DMS79 (cell line): ENCODE results near the gene OSMR.

ENCODE experiments used
- DNase-seq: peaks from one replicate; lab custom pipeline; 2025; lab: John Stamatoyannopoulos, UW

OSMR gene

DNA sequence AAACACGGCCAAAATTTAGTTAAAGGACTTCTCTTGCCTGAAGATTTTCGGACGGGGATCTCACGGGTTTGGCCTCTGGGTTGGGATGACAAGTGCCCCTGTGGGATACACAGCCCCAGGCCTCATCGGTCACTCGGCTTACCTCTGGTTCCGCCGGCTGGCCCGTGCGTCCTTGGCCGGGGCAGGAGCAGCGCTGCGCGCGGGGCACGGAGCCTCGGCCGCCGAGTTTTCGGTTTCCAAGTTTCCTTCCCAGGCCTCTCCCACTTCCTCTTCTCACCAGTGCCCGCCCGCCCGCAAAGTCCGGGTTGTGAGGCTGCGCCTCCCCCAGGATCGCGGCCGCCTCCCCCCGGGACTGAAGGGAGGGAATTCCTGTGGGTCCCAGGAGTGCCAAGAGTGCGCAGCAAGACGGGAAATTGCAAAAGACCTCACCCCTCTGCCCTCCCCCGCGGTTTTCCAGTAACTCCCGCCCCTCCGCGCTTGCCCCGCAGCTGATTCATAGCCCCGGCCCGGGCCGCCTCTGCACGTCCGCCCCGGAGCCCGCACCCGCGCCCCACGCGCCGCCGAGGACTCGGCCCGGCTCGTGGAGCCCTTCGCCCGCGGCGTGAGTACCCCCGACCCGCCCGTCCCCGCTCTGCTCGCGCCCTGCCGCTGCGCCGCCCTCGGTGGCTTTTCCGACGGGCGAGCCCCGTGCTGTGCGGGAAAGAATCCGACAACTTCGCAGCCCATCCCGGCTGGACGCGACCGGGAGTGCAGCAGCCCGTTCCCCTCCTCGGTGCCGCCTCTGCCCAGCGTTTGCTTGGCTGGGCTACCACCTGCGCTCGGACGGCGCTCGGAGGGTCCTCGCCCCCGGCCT lies at the start of gene OSMR:
Gene OSMR (plus strand): TSS at position 487 of the 853 bp plus-strand sequence. CDS start 23,033 bp downstream, outside the sequence.
- no peak for DNase-seq

DNA sequence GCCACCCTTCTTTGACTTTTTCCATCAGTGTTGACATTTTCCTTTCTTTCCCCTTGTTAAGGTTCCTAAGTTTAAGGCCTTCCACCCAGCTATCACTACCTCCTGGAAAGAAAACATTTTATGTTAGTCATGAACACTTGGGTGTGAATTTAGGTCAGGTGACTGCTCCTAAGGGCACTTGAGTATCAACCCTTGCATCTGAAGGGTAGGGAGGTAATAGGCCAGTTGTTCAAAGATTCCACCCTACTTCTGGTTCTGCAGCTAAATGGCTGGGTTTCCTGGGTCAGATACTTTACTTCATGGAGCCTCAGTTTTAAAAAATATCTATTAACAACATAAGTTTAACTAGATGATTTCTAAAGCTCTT lies 49.1 kb upstream of the OSMR start:
- no peak for DNase-seq

DNA sequence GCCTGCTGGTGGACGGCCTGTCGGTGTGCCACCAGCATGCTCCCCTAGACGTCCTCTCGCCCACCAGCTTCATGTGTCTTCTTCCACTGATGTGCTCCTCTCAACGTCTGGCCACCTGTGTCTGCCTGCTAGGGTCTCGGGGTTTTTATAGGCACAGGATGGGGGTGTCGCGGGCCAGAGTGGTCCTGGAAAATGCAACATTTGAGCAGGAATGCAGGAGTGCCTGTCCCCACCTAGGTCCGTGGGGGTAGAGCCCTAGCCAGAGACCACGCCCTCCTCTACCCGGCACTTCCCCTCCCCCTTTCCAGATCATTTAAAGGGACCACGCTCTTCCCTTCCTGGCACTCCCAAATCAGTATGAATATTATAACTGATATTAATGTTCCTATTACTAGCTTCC lies 48.0 kb upstream of the OSMR start:
- DNase-seq: no peak

DNA sequence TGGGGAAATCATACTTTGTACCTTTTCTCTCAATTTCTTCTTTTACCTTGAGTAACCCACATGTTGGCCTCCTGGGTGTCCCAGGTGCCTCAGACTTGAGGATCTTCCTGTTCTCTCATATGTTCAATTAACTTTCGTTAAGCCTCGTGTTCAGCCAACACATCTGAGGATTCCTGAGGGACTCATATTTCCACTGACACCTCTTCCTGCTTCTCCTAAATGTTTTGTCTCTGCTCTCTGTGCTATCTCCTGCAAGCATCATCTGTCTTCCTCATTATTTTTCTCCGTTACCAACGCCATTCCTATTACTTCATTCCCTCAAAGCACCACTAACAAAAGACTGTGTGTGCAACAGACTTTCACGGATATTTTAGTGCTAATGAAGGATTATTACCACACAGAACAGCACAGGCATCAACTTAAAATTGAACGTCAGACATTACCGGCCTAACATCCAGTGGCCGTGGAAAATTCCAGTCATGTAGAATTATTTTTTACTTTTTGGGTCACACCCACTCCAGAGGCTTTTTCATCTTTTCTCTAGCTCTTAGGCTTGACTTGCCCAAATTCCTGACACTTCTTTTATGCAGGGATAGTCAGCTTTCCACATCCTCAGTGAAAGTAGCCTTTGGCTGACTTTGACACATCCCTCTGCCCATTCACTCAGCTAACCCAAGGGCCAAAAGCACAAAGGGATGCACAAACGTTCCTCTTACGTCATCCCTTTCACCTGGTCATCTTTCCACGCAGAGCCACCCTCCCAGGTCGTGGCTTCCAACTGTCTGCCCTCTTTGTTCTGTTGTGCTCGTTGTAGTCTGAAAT lies 46.0 kb upstream of the OSMR start:
- DNase-seq: no peak

DNA sequence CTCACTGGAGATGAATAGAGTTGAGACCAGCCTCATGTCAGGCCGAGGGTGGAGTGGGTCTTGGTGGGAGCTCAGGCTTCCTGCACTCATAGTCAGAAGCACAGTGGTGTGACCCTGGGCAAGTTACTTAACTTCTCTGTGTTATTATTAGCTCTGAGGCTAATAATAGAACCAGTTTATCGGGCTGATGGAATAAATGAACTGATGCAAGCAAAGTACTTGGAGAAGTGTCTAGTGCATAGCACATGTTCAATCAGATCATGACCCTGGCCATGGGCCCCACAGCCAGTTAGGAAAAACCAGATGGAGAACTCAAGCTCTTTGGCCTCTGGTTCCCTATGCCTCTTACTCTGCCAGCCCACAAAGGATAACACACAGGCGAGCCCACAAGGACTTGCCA lies 45.3 kb upstream of the OSMR start:
- no peak for DNase-seq

DNA sequence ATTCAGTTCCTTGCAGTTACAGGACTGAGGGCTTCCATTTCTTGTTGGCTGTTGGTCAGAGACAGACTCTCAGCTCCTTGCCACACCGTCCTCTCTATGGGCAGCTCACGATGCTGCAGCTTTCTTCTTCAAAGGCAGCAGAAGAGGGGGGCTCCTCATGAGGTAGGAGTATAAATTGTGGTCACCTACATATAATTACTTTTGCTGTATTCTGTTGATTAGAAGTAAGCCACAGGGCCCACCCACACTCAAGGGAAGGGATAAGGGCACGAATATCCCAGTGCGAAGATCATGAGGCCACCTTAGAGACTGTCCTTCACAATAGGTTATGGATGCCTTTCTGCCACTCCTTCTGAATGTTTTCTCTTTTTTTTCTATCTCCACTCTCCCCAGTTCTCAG lies 43.7 kb upstream of the OSMR start:
- DNase-seq: no peak

DNA sequence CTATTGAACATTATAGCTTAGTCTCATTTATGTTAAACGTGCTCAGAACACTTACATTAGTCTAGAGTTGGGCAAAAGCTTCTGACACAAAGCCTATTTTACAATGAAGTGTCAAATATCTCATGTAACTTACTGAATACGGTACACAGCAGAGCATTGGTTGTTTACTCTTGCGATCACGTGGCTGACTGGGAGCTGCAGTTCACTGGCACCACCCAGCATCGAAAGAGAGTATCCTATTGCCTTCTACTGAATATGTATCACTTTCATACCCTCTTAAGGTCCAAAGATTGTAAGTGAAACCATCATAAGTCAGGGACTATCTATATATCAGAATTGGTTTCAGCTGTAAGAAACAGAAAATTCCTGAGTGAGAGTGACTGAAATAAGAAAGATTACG lies 42.6 kb upstream of the OSMR start:
- DNase-seq: no peak

DNA sequence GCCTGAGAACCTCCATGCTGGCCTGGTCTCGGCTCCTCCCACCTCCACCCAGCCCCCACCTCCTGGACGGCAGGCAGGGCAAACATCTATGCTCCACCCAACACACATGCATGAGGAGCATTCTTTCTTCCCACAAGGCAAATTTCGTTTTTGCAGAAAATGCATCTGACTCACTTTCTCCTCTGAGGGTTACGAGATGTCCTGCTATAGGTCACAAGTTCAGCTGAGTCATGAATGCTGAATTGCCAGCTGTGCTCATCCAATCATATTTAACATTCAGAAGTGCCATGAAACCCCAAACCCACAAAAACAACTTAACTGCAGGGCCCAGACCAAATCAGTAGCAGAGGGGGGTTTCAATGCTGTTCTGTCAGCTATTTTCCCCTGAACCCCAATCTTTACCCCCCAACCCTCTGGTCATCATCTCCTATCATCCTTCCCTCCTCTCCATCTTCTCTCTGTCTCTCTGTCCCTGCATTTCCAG lies 39.0 kb upstream of the OSMR start:
- no peak for DNase-seq

DNA sequence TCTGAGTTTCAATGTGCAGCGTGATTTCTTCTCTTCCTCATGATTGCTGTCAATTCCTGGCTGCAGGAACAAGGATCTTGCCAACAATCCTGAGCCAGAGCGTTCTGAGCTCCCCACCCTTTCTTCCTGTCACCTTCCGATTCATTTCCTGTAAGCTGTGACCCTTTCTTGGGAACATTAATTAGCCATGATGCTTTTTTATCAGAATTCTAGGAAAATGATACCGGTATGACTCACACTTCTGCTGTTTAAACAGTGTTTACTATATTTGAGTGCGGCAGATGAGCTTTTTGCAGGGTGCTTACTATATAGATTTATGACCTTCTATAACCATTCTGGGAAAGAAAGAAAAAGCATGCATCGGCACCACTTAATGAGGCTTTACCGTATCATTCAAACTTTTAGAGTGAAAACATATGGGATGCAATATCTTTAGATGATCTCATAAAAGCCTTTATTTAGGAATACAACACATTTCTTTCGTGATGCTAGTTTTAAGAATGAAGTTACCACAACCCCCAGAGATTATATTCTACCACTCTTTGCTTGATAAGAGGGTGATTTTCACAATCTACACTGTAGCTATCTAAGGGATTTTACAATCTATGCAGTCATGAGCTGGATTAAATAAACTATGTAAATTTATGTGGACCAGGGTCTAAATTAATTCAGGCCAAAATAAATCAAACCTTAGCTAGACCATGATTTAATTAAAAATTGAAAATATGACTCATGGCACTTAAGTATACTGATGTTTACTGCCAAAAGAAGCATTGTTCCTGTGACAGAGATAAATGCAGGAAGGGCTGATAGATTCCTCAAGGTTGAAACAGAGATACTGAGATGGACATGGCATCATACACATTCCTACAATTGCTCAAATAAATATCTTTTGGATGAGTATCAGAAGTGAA lies 38.0 kb upstream of the OSMR start:
- DNase-seq: no peak

DNA sequence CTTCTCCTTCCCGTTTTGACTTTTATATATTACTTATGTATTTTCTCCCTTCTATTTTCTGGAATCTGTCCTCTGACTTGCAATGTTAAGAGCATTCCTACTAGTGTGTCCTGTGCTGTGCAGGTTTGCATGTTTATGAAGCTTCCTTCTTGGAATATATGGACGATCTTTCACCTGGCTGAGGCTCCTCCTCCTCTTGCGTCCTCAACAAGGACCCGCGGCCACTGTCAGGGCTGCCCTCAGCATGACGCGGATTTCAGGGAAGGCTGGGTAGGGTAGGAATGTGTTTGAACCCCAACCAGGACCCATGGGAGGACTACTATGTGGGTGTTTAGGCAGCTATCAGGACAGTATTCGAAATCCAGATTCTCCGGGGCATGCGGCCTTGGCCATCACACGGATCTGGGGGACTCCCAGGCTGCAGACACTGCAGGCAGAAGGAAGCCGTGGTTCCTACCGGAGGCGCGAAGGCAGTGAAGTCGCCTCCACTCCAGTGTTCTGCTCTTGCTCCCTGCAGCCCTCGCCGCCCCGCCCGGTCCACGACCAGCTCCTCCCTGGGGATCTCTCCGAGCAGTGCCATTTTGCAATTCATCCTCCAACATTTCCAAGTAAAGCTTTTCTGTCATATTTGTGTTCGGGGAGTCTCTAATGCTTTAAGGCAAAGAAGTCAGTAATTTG lies 37.0 kb upstream of the OSMR start:
- no peak for DNase-seq

DNA sequence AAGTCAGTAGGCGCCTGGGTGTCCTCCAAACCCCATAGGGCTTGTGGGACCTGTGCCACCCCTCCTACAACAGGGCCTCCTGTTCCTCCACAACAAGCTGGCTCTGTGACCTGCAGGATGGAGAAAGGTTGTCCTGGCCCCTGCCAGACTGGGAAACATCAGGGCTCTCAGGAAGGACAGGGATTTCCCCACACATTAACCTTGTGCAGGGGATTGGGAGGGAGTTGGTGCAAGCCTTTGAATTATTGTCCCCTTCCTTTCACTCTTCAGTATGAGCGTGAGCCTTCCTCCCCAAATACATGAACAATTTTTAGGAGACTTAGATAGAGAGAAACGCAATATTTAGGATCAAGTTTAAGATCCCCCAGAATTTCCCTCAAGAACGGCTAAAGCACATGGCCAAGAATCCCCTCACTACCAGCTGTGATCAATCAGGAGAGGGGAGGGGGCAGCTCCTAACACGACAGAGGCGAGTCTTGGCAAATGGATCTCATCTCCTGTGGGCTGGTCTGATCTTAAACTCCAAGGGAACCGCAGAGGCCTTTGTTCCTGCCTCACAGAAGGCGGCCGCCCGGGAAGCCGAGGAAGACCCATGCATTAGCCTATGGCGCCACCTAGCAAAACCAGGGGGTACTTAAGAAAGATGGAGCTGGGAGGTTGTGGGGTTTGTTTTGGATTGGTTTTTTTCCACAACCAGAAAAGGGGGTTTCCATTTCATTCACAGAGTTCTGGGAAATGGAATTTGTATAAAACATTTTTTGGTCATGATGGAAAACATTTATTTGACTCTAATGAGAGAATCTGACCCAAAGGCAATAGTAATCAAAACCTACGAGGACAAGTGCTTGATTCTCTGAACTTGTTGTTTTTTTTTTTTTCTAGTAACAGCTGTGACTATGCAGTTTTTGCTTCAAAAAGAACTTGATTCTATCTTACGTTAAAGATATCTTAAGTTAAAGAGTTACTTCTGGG lies 36.1 kb upstream of the OSMR start:
- DNase-seq: peak; percentile 43

DNA sequence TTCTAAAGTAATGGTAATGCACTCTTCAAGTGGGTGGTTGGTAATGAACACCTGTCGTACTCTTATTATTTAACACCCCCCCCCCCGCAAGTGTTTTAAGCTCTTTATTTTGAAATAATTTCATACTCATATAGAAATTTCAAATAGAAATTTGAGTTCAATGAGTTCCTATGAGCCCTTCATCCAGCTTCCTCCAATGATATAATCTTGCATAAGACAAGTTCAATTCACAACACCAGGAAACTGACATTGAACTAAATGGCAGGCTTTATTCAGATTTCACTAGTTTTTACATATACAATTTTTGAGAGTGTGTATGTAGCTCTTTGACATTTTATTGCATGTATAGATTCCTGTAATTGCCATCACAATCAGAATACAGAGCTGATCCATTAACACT lies 30.9 kb upstream of the OSMR start:
- DNase-seq: no peak

DNA sequence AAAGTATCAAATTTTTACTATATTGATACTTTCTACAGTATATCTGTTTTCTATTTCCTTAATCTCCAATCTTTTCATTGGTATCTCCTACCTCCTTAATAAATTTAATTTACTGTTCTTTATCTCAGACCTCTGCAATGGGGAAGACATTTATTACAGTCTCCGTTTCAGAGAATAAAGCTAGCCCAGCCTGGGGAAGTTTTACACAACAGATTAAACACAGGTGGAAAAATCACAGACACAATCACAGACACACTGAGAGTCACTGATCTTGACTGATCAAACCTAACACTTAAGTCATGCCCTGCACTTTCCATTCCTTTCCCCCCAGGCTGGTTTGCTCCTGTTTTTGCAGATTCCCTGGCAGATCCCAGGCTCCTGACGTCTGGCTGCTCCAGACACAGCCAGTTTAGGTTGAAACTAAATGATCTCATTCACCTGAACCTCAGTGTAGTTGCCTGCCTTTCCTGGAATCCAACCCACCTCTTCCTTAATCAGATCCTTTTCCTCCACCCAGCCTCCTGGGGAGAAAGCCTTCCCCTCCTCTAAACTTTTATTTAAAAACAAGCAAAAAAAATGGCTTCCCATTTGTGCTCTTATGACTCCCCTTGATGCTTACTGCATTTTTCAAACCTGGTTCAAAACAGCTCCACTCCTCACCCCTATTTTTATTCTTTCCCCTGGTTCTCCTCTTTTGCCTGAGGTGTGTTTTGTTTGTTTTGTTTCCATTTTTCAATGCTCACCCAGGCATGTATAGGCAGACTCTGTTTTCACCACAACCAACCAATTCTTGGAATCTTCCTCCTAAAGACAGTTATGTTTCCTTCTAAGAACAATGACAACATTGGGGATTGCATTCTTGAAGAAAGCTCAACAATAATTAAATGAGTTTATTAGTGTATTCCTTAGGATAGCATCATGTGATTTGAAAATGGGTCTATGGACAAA lies 29.5 kb upstream of the OSMR start:
- DNase-seq: no peak

DNA sequence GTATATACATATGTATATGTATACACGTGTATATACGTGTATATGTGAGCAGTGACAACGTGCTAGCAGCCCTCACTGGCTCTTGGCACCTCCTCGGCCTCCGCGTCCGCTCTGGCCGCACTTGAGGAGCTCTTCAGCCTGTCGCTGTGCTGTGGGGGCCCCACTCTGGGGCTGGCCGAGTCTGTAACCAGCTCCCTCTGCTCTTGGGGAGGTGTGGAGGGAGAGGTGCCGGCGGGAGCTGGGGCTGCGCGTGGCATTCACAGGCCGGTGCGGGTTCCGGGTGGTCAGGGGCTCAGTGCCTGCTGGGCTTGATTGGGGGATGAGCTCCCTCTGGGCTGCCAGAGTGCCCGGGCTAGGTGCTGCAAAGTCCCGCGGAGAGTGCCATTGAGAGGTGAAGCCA lies 24.1 kb upstream of the OSMR start:
- DNase-seq: no peak

DNA sequence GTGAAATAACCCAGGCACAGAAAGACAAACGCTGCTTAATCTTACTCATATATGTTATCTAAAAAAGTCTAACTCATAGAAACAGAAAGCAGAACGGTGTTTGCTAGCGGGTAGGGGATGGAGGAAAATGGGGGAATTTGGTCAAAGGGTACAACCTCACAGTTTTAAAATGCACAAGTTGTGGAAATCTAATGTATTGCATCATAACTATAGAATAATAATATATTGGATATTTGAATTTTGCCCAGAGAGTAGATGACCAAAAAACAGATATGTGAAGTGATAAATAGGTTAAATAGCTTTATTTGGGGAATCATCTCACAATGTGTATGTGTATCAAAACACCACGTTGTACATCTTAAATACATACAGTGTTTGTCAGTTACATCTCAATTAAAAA lies 22.3 kb upstream of the OSMR start:
- no peak for DNase-seq

DNA sequence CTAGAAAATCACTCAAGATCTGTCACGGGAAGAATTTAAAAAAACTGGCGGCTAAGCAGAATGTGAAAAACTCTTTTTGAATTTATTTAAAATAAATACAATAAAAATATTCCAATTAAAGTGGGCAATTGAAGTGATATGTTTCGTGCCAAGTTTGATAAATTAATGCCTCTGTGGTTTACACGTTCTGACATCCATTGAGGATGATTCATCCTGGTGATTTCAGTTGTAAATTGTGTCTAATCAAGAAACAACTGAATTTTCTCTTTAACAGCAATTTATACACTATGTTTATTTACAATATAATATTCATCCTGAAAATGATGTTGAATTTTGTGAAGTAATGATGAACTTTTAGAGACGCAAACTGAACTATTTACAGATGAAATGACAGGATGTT lies 21.0 kb upstream of the OSMR start:
- no peak for DNase-seq

DNA sequence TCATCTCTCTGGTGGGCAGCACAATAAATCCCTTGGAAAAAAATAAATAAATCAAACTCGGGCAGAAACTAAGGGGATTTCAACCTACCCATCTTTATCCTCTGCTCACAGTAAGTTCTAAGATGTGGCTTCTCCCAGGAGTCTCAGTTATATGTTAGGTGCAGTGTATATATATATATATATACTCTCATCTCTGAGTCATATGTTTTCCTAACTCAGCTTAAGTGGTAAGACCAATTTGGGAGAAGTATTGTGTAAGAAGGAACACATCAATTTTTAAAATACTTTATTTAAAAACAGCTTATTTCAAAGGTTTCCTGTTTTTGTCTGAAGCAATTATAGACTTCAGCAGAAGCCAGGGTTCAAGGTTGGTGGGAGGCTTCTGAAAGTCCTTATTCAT lies 20.3 kb upstream of the OSMR start:
- DNase-seq: no peak

DNA sequence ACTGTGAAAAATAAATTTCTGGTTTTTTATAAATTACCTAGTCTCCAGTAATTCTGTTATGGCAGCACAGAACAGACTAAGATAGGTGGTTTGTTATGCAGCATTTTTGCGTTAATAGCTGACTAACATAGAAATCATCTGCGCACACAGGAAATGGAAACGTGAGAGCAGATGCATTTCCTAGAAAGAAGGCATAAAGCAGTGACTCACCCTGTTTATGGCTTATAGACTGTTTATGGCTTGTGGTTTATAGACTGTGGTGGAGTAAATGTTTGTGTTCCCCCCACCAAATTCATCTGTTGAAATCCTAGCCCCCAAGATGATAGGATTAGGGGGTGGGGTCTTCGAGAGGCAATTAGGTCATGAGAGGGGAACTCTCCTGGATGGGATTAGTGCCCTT lies 18.3 kb upstream of the OSMR start:
- DNase-seq: no peak

DNA sequence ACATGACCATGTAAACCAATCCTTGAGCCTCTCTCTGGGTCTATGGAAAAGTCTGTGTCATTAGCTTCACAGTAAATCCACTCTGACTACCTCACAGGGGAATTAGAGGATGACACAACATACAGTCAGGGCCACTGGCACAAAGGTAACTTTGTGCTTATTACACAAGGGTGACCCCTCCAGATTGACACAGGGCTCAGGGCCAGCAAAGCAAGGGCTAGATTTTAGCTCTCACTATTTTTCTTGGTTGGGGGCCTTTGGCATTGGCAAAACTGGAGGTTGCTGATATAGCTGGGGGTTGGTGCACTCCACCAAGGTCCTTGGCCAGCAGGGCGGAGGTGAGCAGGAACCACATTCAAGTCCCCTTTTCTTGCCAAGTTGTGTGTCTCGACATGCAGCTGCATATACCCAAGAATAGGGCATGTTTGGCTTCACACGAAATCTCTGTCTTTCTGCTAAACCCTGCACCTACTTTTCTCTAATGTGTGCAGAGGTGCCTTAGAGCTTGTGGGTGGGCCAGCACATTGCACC lies 15.2 kb upstream of the OSMR start:
- no peak for DNase-seq
